ENCODE results near the gene VDAC1. TPM values are rescaled to one million over a fixed set of nuclear protein-coding genes. Genes with fewer than 3 reads are reported as not detected.

VDAC1 gene
- total and polyA plus RNA-seq, 2 donors (not counting 3 experiments of a cell fraction or from before 2014, with no cell fraction given): 116 to 247 TPM

DNA sequence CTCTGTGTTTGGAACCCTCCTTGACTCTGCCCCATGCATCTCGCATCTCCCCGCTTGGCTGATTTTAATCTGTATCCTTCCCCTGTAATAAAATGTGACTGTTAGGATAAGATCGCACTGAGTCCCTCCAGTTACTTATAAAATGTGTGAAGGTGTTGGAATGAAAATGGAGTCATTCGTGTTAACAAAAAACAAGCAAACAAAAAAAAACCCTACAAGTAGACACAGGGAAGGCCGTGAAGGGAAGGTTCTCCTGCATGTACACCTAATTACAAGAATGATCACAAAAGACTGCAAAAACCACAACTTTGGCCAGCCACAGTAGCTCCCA, 14.2 kb upstream of the VDAC1 start:
- Histone ChIP-seq H3K27me3 (ENCODE audit: control insufficient read depth in 2 of 2, insufficient read depth in 2 of 2, low read length in 2 of 2) (peaks cover 0 to 3% of the 10 kb centered on the region in 2 experiments), H3K27ac (ENCODE audit: insufficient read depth, low read depth, low read length) (no peak overlapping the region), H3K9me1 (replicated peaks; ENCODE audit: control insufficient read depth, extremely low read depth, insufficient read depth, low read length) (no peaks in the 10 kb centered on the region), H3K79me2 (ENCODE audit: control insufficient read depth, insufficient read depth, low read length) (no peaks in the 10 kb centered on the region), H2AFZ (ENCODE audit: low read depth, low read length) (no peak overlapping the region), H4K20me1 (replicated peaks; ENCODE audit: control insufficient read depth, extremely low read depth, insufficient read depth, low read length) (no peaks in the 10 kb centered on the region), H3K36me3 (ENCODE audit: control insufficient read depth in 2 of 2, extremely low read depth in 1 of 2, insufficient read depth in 2 of 2, low read length in 2 of 2) (no peaks in the 10 kb centered on the region), H3K9me3 (replicated peaks; ENCODE audit: control insufficient read depth, insufficient read depth, low read length) (no peaks in the 10 kb centered on the region), H3K4me2 (ENCODE audit: insufficient read depth, low read length) (no peak overlapping the region), H3K9ac (replicated peaks; ENCODE audit: extremely low read depth, insufficient read depth, low read length) (no peak overlapping the region), H3K4me3 (replicated peaks in 1 of 3; ENCODE audit: insufficient read depth in 1 of 3, low read depth in 1 of 3, low read length in 3 of 3) (no peak overlapping the region), H3K4me1 (ENCODE audit: control insufficient read depth, extremely low read depth, insufficient read depth, low read length) (no peaks in the 10 kb centered on the region)
- BruUV-seq (replicated peaks): no TSS peak
- dilution Hi-C loops (cut with MboI; ENCODE audit: extremely low pct_ligation_motif_present, low sequenced_read_pairs) (no loop called here), intact Hi-C loops (cut with micrococcal nuclease) (no loop called here)
- FAIRE-seq: no peak
- TF ChIP-seq POLR2AphosphoS5 (IDR thresholded peaks at IDR 0.05; ENCODE audit: insufficient read depth, low read depth, low read length) (no peak), MYC (IDR thresholded peaks at IDR 0.05; ENCODE audit: low read depth, low read length) (no peak), POLR2A (IDR thresholded peaks at IDR 0.05; ENCODE audit: low read depth, low read length) (no peak), EZH2 (IDR thresholded peaks at IDR 0.05; ENCODE audit: borderline replicate concordance, low read depth, low read length, severe bottlenecking) (no peak), JUN (IDR thresholded peaks at IDR 0.05; ENCODE audit: borderline replicate concordance, insufficient read depth, insufficient read length, low read depth) (no peak), GATA2 (IDR thresholded peaks at IDR 0.05; ENCODE audit: insufficient read depth, insufficient read length, low read depth, low read length) (no peak)
- TF ChIP-seq, protein P1, sequence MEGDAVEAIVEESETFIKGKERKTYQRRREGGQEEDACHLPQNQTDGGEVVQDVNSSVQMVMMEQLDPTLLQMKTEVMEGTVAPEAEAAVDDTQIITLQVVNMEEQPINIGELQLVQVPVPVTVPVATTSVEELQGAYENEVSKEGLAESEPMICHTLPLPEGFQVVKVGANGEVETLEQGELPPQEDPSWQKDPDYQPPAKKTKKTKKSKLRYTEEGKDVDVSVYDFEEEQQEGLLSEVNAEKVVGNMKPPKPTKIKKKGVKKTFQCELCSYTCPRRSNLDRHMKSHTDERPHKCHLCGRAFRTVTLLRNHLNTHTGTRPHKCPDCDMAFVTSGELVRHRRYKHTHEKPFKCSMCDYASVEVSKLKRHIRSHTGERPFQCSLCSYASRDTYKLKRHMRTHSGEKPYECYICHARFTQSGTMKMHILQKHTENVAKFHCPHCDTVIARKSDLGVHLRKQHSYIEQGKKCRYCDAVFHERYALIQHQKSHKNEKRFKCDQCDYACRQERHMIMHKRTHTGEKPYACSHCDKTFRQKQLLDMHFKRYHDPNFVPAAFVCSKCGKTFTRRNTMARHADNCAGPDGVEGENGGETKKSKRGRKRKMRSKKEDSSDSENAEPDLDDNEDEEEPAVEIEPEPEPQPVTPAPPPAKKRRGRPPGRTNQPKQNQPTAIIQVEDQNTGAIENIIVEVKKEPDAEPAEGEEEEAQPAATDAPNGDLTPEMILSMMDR (IDR thresholded peaks at IDR 0.05; ENCODE audit: extremely low read depth in 1 of 2, insufficient read depth in 1 of 2, low read depth in 1 of 2, low read length in 2 of 2): no peak
- TF ChIP-seq, protein P2, sequence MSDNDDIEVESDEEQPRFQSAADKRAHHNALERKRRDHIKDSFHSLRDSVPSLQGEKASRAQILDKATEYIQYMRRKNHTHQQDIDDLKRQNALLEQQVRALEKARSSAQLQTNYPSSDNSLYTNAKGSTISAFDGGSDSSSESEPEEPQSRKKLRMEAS (IDR thresholded peaks at IDR 0.05; ENCODE audit: insufficient read depth, insufficient read length): no peak
- ChIA-PET CTCF (interaction anchor here (0.9 to 2.3 kb wide), 2 partner anchors 12 to 20 kb away, joined by 3 to 12 read pairs; no protein-coding TSS in a partner anchor), POLR2A (no interaction called here)
- DNase-seq (ENCODE audit: low read depth, low spot score): no peak

All from endothelial cell of umbilical vein (primary cell).